Stimulated activated CD4-positive, alpha-beta T cell treated with anti-CD3 and anti-CD28 coated beads, Interleukin-4, amount 100 ng/mL, for 48 hours (primary cell): ENCODE results near the gene XPO1.
"Not testable (repeated sequence)": the region's sequence is repeated elsewhere in the genome, so short reads cannot be mapped to it uniquely, and the experiment has no call there.

Experiments
- DNase-seq, 2 donors: peaks; one replicate each; pipeline ENCODE4 v3.0.0-alpha.2; 2020; ENCODE audit warnings: low read depth in 2 of 2

Gene XPO1

GRCh38 chr2:61465045-61465444 lies 73.1 kb downstream of the XPO1 start:
- DNase-seq, result no peak

GRCh38 chr2:61463769-61464475 lies 74.2 kb downstream of the XPO1 start:
- DNase-seq, result no peak

- no peak for DNase-seq
Observed at GRCh38 chr2:61461404-61461803, 76.8 kb downstream of the XPO1 start.

GRCh38 chr2:61460163-61460562 lies 78.0 kb downstream of the XPO1 start:
- no peak for DNase-seq

- no peak for DNase-seq
Observed at GRCh38 chr2:61456746-61457420, 81.3 kb downstream of the XPO1 start.

- DNase-seq, result no peak
Observed at GRCh38 chr2:61456070-61456745, 81.9 kb downstream of the XPO1 start.

- DNase-seq, result not testable (repeated sequence)
Observed at GRCh38 chr2:61454972-61455371, 83.2 kb downstream of the XPO1 start.

GRCh38 chr2:61454383-61454782 lies 83.8 kb downstream of the XPO1 start:
- no peak for DNase-seq

GRCh38 chr2:61452392-61452791 lies 85.8 kb downstream of the XPO1 start:
- no peak for DNase-seq

GRCh38 chr2:61451178-61451577 lies 87.0 kb downstream of the XPO1 start:
- no peak for DNase-seq

GRCh38 chr2:61450144-61450543 lies 88.0 kb downstream of the XPO1 start:
- DNase-seq, result no peak

GRCh38 chr2:61448229-61448628 lies 89.9 kb downstream of the XPO1 start:
- no peak for DNase-seq

GRCh38 chr2:61446971-61447370 lies 91.2 kb downstream of the XPO1 start:
- not testable (repeated sequence) for DNase-seq

GRCh38 chr2:61443342-61444041 lies 94.7 kb downstream of the XPO1 start:
- no peak for DNase-seq

- DNase-seq, result no peak
Observed at GRCh38 chr2:61439241-61440002, 98.7 kb downstream of the XPO1 start.

- no peak for DNase-seq
Observed at GRCh38 chr2:61438670-61439069, 99.5 kb downstream of the XPO1 start.

GRCh38 chr2:61437170-61437569 lies 101.0 kb downstream of the XPO1 start:
- no peak for DNase-seq

- DNase-seq, result no peak
Observed at GRCh38 chr2:61436092-61436491, 102.1 kb downstream of the XPO1 start.

- DNase-seq, result no peak
Observed at GRCh38 chr2:61435291-61435690, 102.9 kb downstream of the XPO1 start.

GRCh38 chr2:61434314-61434713 lies 103.8 kb downstream of the XPO1 start:
- no peak for DNase-seq

- DNase-seq, result no peak
Observed at GRCh38 chr2:61433606-61434005, 104.5 kb downstream of the XPO1 start.

GRCh38 chr2:61432990-61433389 lies 105.2 kb downstream of the XPO1 start:
- DNase-seq, result no peak
